D341Med (cell line): ENCODE data around the gene NAA16.
"Not testable (repeated sequence)": the region's sequence is repeated elsewhere in the genome, so short reads cannot be mapped to it uniquely, and the experiment has no call there.

Source experiments
- DNase-seq: peaks from one replicate; pipeline ENCODE4 v3.0.0; 2012; ENCODE audit warnings: low spot score

The NAA16 gene

DNA sequence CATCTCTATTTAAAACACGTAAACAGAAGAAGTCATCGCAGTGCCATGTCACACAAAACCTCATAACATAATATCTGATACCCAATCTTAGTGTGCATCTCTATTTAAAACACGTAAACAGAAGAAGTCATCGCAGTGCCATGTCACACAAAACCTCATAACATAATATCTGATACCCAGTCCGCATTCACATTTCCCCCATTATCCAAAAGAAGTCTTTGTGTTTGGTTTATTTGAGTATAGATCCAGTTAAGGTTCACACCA, 45.2 kb downstream of the NAA16 start:
- not testable (repeated sequence) for DNase-seq

DNA sequence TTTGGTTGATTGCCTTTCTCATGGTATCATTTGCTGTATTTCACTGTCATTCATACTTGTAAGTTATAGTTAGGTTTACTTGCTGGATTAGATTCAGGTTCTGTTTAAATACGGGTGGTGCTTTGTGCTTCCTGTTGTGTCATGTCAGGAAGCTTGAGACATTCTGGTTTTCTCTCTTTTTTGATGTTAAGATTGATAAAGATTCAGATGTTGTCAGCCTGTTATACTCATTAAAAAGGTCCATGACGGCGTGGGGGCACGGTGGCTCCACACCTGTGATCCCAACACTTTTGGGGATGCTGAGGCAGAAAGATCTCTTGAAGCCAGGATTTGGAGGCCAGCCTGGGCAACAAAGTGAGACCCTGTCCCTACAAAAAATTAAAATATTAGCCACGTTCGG, 45.7 kb downstream of the NAA16 start:
- no peak for DNase-seq

DNA sequence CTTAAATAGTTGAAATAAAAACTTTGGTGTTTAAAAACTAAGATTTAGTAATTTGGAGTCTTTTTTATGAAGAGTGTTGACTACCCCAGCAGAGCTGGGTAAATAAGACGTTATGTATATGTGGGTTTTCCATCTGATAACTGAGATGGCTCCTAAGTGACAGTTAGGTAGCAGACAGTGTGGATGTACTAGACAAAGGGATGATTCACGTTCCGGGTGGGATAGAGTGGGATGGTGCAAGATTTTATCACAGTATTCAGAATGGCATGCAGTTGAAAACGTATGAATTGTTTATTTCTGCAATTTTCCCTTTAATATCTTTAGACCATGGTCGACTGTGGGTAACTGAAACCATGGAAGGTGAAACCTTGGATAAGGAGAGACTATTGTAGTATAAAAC, 50.4 kb downstream of the NAA16 start:
- no peak for DNase-seq

DNA sequence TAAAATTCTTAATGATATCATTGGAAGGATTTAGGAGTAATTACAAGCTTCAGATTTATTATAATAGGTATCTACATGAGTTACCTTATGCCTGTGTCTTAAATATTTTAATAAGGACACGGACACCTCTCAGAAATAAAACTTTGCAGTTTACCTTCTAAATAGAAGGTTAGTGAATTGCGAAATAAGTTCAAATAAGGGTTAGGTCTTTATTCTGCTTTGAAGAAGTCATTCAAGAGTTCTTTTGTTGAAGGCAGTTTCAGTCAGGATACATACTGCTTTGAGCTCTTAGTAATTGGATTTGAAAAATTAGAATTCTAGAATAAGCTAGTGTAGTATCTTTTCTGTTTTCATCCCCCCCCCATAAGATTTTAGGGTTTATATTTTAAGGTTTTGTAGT, 53.0 kb downstream of the NAA16 start:
- no peak for DNase-seq

DNA sequence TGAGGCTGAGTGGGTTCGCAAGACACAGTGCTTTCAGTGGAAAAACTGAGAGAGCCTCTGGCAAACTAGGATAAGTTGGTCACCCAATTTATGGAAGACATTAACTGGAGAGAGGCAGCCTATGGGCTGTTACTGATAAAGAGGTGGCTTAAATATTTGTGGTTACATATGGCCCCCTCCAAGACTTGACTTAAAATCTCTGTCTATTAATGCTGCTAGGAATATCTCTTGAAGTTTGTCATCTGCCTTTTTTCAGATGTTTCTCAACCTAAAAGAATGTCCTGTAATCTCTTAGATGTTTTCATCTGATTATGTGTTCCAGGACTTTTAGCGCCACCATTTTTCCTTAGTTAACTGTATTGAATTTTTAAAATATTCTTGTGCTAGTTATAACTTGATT, 54.6 kb downstream of the NAA16 start:
- DNase-seq: no peak

DNA sequence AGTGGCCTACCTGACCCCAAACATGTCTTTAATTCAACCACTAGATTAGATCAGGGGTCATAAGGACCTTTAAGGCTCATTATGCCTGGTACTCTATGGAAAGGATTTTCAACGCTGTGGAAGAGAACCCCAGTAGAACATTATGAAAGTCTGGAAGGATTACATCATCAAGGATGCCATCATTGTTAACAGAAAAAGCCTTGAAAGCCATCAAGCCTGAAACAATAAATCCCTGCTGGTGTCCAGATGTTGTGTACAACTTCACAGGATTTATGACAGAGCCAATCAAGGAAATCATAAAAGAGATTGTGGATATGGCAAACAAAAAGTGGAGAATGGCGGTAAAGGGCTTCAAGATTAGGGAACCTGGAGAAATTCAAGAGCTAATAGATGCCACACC, 59.7 kb downstream of the NAA16 start:
- no peak for DNase-seq

DNA sequence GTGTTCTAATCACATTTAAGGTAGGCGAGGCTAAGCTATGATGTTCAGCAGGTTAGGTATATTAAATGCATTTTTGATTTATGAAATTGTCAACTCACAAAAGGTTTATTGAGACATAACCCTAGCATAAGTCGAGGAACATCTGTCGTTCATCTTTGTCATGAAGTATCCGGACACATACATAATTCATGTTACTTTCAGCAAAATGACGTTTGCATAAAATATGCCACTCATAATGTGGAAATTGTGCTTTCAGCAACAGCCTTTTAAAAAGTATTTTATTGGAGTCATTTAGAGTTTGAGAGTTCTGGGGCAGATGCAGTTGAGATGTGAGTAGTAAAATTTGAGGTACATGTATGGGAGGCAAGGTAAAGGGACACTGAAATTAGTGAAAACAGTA, 66.4 kb downstream of the NAA16 start:
- no peak for DNase-seq

DNA sequence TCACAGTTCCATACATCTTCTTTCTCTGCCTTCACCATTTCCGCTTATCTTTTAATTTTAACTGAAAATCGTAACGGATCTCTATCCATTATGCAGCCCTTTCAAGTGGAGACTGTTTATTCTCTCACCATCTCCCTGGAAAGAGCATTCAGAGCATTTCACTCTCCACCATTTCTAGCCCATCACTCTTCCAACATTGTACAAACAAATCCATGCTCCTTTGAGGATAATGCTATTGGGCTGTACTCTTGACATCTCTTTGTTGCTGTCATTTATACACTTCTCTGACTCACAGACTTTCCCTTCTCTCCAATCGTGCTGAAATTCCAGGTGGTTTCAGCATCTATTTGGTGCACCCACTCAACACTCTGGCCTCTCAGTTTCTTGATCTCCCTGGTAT, 71.4 kb downstream of the NAA16 start:
- no peak for DNase-seq

DNA sequence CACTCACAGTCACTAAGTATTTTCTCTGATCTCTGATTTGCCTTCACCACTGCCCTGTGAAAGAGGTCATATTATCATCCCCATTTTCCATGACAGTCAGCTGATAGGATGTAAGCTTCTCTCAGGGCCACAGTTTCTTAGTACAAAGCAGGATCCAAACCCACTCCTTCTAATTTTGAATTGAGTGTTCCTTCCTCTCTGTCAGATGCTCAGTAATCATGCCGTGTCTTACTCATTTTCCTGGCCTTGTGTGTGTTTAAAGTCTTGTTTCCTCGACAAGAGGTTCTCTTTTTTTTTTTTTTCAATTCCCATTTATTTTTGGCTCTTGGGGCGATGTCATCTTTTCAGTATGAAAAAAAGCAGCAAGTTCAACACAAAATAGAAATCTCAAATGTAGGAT, 72.3 kb downstream of the NAA16 start:
- DNase-seq: no peak

DNA sequence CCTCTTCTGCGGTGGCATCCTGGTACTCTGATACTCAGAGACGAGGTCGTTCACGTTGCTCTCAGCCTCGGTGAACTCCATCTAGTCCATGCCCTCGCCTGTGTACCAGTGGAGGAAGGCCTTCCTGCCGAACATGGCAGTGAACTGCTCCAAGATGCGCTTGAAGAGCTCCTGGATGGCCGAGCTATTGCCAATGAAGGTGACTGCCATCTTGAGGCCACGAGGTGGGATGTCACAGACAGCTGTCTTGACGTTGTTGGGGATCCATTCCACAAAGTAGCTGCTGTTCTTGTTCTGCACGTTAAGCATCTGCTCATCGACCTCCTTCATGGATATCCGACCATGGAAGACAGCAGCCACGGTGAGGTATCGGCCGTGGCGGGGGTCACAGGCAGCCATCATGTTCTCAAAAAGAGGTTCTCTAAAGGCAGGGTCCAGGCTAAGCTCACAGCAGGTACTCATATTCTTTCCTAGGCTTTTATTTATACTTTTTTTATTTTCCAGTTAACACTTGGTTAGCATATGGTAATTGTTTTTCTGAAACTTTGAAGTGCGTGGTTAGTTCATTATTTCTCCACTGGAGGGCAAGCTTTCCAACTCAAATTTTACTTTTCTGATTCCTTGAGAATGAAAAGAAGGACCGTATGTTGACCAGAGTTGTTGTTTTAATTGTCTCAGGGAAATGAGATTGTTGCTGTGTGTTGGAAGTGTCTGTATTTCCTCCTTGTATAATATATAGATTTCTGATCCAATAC, 73.9 kb downstream of the NAA16 start:
- no peak for DNase-seq

DNA sequence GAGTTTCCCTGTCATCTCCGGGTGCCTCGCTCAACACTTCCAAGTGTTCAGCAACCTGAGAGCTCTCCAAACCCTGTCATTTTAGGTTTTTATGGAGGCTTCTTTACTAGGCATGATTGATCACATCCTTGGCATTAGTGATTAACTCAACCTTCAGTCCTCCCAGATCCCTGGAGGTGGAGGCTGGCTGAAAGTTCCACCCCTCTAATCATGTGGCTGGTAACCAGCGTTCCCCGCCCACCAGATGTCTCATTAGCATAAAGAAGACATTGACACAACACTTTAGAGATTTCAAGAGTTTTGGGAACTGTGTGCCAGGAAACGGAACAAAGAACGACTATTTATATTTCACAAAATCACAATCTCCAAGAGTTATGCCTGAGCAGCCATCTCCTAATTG, 75.1 kb downstream of the NAA16 start:
- no peak for DNase-seq

DNA sequence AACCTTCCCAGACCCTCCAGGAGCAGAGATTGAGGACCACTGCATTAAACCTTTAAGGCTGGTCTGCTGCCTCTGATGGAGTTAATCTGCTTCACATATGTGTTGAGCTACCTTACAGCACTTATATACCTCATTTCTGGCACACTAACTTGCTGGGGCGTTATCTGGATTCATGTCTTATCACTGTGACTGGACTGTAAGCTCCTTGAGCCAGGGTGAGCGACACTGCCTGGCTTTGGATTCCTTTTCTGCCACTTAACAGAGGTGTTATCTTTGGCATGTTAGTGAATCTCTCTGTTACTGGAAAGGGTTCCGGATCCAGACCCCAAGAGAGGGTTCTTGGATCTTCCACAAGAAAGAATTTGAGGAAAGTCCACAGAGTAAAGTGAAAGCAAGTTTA, 76.5 kb downstream of the NAA16 start:
- DNase-seq: no peak

DNA sequence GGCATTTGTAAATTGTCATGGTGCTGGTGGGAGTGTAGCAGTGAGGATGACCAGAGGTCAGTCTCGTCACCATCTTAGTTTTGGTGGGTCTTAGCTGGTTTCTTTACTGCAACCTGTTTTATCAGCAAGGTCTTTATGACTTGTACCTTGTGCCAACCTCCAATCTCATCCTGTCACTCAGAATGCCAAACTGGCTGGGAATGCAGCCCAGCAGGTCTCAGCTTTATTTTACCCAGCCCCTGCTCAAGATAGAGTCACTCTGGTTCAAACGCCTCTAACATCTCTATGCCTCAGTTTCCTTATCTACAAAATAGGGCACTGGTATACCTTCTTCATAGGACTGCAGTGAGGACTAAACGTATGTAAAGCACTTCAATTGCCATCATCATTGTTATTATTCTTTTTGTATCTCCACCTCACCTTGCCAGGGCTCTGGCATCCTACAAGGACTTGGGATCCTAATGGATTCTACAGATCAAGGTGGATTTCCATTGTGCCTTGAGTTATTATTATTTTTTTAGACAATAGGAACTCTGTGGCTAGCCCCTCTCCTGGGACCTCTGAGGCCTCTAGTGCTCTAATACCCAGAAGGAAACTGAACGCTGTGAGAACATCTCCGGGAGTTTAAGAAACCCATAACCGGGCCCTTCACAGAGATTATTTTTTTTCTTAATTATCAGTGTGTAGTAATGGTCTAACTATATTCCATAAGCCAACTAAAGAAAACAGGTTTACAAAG, 77.2 kb downstream of the NAA16 start:
- no peak for DNase-seq

DNA sequence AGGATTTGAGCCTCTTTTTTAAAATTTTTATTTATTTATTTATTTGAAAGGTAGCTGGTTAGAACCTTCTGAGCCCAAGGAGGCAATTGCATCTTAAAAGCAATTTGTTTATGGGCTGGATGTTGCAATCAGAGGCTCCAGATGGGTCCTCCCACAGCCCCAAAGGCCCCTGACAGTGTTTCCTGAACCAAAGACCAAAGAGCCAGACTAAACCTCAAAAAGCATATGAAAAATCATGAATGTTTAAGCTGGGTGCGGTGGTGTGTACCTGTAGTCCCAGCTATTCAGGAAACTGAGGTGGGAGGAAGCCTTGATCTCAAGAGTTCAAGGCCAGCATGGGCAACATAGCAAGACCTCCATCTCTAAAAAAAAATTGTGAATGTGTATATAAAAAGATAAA, 78.5 kb downstream of the NAA16 start:
- no peak for DNase-seq

DNA sequence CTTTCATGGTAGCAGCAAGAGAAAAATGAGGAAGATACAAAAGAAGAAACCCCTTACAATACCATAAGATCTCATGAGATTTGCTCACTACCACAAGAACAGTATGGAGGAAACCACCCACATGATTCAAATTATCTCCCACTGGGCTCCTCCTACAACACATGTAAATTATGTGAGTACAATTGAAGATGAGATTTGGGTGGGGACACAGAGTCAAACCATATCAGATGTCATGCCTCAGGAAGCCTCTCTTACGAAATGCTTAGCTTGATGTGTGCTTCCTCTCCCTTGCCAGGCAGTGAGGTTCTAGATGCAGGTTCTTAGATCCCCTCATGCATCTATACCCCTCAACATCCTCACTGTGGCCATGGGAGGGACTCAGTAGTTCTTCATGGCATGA, 83.1 kb downstream of the NAA16 start:
- no peak for DNase-seq

DNA sequence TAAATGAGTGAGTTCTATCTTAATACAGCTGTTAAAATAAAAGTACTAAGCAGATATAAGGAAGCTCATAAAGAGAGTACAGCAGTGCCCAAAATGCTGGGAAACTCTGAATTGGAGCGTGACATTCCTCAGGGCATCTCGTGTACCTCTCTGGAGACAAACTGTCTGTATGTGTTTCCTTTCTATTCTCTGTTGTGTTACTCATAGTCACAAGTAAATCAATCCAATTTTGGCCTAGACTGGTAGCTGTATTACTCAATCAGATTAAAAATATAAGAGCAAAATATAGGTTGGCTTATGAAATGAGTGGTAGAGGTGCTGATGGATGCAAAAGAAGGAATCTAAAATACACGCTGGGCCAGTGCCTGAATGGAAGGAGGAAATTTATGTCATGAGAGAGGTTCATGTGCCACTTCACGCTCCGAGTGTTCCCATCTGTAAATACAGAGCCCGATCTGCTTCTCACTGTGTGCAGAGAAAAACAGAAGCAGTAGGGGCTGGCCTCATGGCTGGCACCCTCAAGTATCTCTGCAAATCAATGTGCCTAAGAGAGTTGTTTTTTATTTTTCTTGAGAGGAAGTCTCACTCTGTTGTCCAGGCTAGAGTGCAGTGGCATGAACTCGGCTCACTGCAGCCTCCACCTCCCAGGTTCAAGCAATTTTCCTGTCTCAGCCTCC, 87.6 kb downstream of the NAA16 start:
- DNase-seq: no peak

DNA sequence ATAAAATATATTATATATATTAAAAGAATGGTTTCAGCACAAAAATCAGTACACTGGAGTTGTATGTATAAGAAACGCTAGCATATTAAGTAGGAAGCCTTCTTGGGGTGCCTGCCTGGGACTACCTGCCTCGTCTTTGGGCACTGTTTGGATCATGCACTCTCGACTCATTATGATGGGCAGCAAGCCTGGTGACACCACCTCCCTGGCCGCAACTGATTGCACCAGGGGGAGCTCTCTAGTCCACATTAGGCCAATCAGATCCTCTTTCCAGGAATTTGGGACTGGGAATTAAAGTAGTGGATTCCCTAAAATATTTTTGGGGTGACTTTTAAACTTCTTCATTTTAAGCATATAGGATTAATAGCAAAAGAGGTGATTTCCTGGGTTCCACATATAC, 90.3 kb downstream of the NAA16 start:
- no peak for DNase-seq

DNA sequence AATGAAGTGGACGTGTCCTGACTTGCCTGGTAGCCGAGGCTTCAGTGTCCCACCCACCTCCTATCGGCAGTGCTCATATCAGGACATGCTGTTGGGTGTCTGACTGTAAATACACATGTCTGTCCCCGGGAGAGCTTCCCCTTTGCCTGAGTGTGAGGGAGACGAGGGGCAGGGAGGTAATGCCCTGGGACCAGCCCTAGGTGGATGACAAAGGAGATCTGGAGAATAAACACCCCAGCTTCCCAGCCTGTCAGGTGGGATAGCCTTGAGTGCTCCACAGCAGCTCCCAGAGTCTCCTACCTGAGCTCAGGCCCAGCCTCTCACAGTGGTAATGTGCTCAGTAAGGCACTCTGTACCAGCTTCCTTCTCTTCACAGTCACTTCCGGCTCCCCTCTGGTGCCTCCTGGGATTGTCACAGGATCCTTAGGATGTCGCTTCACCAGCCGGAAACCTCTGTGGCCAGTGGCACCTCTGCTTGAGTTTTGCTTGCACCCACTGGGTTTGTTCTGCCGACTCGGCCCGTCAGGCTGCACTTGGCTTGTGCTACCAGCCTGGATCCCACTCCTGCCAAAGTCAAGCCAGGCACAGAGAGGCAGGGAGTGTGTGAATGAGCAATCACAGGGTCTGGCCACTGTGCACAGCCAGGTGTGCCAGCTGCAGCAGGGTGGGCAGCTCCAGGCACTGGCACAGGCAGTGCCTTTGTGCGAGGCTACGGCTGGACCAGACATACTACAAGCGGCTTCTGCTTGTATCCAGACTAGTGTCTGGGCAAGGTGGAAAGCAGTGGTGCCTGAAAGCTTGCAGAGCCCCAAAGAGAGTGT, 91.8 kb downstream of the NAA16 start:
- DNase-seq: no peak

DNA sequence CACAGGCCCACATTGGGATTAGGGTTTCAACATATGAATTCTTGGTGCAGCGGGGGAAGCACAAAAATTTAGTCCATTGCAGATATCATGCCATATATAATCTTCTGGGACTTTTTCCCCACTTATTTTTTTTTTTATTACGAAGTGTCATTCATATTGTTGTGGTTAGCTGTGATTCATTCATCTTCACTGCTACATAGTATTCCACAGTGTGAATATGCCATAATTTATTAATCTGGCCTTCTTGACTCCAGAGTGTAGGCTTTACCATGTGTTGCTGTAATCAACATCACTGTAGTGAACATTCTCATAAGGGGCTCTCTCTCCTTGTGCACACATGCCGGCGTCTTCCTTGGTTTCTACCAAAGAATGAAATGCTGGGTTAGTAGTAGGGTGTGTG, 92.9 kb downstream of the NAA16 start:
- DNase-seq: no peak

DNA sequence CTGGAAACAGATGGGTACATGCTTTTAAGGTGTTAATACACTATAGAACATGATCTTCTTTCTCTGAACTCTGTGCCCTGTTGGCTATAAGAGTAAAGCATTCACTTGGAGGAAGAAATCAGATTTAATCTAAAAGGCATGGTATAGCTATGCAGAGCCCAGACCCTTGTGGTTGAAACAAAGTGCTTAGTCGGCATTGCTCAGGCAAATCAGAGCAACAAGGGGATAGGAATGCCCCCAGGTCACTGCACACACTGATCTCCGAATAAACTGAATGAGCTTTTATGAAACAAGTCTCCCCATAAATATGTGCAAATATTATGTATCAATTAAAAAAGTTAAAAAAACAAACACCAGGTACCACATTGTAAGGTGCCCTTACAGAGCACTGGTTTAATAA, 94.3 kb downstream of the NAA16 start:
- no peak for DNase-seq

DNA sequence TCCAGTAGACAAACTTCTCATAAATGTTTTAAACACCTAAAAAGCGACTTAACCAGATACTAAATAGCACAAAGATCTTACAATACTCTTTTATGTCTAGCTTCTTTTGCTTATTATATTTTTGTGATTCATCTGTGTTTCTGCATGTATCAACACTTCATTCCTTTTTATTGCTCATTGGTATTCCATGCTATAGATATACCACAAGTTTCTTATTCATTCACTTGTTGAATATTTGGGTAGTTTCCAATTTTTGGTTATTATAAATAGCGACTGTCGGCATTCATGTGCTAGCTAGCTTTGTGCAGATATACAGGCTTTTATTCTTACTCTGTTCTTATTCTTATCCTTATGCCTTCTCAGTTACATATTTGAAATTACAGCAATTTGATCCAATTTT, 96.3 kb downstream of the NAA16 start:
- no peak for DNase-seq

DNA sequence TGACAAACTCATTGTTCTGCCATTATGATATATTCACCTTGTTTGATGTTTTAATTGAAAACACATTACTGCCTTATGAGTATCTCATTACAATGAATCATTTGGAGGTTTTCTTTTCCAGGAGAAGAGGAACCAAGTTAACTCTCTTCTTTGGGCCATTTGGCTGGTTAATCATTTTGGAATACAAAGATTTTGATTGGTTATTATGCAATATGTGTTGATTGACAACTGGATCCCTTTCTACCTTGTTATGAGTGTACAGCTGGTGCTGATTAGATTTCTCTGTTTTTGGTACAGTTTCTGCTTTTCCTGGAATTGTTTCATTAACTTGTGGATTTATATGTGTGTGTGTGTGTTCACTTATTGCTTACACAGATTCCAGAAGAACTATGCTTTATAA, 97.1 kb downstream of the NAA16 start:
- no peak for DNase-seq

DNA sequence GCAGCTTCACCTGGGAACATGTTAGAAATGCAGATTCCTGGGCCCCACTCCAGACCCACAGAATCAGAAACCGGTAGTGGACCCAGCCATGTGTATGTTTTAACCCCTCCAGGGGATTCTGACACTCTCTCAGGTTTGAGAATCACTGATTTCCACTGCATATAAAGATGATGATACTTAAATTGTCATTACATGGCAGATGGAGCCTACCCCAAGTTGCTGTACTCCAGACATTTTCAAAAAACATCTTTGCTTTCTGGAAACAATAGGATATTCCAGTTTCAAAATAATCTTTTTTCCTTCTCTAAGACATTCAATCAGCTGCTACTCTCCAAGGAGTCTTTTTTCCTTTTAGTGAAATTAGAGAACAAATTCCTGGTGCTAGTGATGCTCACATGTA, 97.7 kb downstream of the NAA16 start:
- DNase-seq: no peak
